GM21619 (cell line): Measurements from ENCODE around the gene TIAL1.
"Not testable (repeated sequence)": the region's sequence is repeated elsewhere in the genome, so short reads cannot be mapped to it uniquely, and the experiment has no call there.

Source experiments
- ATAC-seq: cut with Tn5 transposase; IDR thresholded peaks from one replicate; pipeline ENCODE4 v1.9.1; 2021; ENCODE audit not compliant: unreplicated experiment

TIAL1 gene

GRCh38 chr10:119532251-119532650, 64.5 kb downstream of the TIAL1 start:
- not testable (repeated sequence) for ATAC-seq

DNA sequence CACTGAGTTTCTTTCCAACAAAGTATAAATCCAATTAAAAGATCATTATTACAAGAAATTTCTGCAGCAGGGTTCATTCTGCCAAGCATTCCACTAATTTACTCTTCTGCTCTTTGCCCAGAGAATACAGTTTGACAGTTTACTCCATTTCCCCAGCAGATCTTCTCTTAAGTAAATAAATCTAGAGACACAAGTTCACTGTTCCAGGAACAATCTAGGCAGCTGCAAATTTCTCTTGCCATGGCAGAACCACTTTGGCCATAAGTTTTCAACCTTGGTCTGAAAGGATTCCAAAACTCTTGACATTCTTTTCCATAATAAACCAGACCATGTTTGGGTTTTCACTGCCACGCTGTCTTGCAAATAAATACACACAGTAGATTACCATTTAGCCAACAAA, 65.7 kb downstream of the TIAL1 start:
- ATAC-seq, result no peak

DNA sequence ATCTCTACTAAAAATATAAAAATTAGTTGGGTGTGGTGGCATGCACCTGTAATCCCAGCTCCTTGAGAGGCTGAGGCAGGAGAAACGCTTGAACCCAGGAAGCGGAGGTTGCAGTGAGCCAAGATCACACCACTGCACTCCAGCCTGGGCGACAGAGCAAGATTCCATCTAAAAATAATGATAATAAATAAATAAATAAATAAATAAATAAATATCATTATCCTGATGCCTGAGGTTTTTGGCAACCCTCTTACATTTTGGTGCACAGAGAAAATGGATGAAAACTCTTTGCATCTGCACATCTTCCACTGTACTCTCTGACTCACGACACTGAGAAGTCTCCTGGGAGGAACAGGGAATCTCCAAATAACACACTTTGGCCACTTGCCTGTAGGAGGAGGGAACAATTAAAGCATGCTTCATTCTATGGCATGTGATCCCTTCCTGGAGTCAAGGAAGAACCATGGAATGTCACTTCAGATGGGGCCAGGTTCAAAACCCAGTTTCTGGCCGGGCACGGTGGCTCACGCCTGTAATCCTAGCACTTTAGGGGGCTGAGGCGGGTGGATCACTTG, 68.0 kb downstream of the TIAL1 start:
- ATAC-seq, result not testable (repeated sequence)

DNA sequence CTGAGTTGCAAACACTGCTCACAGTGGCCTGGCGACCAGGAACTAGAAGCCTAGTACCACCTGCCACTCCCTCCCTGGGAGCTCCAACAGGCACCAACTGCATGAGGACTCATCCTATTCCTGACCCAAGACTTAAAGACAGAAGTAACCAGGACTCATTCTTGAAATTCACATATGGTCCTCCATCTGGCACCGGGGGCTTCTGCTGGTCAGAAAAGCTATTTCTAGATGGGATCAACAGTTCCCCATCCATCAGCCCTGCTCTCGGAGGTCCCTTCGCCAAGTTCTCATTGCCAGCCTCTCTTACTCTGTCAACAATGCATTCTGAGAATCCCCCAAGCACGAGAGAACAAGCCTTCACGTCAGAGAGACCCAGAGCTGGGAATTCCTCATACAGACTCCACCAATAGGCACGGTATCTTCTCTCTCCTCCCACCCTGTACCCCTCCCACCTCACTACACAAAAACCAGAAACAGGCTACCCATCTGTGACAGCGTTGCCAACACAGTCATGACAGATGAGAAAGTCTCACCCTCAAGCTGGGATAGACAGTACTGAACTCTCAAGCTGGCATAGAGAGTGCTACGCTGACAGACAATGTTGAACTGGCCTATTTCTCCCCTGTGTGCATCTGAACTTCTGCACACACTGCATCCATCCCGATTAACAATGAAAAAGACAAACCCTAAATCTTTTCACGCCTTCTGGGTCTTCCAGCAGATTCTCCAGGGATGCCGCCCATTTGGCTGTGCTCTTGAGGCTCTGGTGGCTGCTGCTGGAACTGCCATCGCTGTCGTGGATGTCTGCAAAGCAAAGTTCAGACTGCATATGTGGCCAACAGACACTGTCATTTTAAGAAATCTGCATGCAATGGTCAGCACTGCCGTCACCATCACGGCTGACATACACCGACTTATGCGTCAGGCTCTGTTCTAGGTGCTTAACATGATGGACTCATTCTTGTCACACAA, 69.9 kb downstream of the TIAL1 start:
- ATAC-seq, result no peak

- no peak for ATAC-seq
These were observed 70.6 kb downstream of the TIAL1 start for GRCh38 chr10:119526149-119526548.

DNA sequence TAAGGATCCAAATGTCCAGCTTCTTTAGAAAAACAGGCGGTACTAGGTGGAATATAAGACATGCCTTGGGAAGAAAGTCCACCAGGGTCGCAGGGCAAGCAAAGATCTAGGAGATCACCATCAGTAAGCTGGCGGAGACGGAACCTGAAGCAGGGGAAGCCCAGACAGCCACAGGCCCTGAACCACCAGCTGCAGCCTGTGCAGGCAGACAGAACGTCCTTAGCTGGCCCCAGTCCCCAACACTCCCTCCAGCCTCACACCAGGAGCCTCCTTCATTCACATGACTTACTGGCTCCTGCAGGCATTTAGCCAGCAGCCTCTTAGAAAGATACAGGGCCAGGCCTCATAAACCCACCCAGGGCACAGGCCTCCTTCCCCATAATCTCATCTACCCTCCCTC, 71.6 kb downstream of the TIAL1 start:
- no peak for ATAC-seq

- ATAC-seq, result no peak
These were observed 72.1 kb downstream of the TIAL1 start for GRCh38 chr10:119524720-119525070.

GRCh38 chr10:119523895-119524719, 72.7 kb downstream of the TIAL1 start:
- ATAC-seq, result no peak
